ENCODE measurements around the gene ZNF565.
"Not testable (repeated sequence)": the region's sequence is repeated elsewhere in the genome, so short reads cannot be mapped to it uniquely, and the experiment has no call there.

The ZNF565 gene

GRCh38 chr19:36149673-36150406 is 64.6 kb downstream of the ZNF565 start:
- no peak for DNase-seq

DNA sequence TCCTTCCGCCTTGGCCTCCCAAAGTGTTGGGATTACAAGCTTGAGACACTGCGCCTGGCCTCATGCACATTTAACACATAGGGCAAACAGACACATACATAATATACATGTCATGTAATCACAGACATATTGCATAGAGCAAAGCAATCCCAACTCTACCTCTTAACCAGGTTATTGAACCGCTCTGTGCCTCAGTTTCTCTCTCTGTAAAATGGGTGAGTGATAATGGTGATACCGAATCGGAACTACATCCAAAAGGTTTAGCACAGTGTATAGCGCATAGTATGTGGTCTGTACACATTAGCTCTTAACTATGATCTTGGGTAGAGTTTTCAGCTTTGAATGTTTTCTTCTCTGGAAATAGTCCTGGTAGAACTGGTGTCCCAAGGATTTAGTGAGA is 69.8 kb downstream of the ZNF565 start:
- no peak for DNase-seq

DNA sequence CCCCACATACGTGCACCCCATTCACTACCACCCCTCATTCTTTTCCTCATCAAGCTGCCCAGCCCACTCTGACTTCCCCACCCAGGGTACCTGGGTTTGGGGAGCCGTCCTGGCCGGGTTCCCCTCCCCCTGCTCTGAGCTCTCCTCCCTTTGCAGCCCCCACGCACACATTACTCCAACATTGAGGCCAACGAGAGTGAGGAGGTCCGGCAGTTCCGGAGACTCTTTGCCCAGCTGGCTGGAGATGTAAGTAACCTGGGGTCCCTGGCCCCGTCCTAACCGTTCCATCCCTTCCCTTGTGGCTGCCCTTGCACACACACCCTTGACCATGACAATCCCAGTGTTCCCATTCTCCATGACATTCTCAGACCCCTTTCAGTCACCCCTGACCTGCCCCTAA is 72.0 kb downstream of the ZNF565 start:
- no peak for DNase-seq

DNA sequence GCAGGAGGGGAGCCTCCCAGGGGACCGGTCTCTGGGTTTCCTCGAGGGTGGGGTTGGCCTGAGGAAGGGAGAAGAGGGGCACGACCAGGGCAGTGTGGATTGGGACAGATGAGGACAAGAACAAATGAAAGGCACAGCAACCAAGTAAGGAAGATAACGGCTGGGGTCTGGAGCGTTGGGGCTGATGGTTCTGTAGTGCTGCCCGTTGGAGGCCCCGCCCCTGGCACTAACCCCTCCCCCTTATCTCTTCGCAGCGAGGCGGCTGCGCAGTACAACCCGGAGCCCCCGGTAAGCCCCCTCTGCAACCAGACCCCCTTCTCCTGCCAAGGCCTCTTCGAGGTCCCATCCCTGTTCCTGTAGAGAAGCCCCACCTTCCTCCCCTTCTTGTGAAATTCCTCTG is 72.4 kb downstream of the ZNF565 start:
- DNase-seq, result no peak

DNA sequence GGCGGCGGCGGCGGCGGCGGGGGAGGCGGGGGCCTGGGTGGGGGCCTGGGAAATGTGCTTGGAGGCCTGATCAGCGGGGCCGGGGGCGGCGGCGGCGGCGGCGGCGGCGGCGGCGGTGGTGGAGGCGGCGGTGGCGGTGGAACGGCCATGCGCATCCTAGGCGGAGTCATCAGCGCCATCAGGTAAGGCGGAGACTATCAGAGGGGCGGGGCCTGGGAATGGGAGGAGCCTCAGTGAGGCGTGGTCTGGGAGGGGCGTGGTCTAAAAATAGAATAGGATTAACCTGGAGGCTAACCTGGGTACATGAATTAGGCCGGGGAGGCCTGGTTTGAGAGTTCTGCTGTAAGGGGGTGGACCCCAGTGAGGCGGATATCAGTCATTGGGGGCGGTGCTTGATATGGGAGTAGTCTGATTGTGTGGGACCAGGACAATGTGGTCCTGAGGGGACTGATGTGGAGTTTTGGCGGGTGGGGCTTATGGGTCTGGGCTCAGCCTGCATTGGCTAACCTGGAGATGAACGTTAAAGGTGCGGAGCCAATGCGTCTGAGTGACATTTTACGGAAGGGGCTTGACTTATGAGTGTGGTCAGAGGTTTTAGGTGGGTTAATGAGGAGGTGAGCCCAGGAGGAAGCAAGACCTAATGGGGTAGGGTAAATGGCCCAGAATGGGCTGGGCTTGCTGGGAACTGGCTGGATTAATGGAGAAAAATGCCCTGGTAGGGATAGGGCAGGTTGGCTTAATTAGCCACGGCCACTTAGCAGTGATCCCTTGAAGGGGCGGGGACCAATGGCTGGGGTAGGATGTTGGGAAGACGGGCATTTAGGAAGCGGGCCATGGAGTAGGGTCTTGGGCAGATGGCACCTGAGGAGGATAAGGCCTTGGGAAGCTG is 73.2 kb downstream of the ZNF565 start:
- DNase-seq, result peak; percentile 83

- DNase-seq, result peak; percentile 38
These were observed 74.0 kb downstream of the ZNF565 start for GRCh38 chr19:36140304-36141038.

GRCh38 chr19:36139473-36140303 is 74.8 kb downstream of the ZNF565 start, which contains the start of gene CAPNS1:
CAPNS1 (plus strand) TSS chr19:36140066; CDS start chr19:36141012, 946 bp downstream.
- DNase-seq, result peak; percentile 95

DNA sequence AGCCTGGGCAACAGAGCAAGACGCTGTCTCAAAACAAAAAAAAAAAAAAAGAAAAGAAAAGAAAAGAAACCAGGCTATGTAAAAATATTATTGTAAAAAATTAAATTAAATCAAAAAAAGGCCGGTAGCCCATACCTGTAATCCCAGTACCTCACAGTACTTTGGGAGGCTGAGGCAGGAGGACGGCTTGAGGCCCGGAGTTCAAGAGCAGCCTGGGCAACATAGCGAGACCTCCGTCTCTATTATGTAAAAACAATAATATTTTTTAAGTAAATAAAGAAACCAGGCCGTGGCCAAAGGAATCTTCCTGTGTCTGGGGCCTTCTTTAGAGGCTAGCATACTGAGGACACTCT is 75.4 kb downstream of the ZNF565 start:
- no peak for DNase-seq

DNA sequence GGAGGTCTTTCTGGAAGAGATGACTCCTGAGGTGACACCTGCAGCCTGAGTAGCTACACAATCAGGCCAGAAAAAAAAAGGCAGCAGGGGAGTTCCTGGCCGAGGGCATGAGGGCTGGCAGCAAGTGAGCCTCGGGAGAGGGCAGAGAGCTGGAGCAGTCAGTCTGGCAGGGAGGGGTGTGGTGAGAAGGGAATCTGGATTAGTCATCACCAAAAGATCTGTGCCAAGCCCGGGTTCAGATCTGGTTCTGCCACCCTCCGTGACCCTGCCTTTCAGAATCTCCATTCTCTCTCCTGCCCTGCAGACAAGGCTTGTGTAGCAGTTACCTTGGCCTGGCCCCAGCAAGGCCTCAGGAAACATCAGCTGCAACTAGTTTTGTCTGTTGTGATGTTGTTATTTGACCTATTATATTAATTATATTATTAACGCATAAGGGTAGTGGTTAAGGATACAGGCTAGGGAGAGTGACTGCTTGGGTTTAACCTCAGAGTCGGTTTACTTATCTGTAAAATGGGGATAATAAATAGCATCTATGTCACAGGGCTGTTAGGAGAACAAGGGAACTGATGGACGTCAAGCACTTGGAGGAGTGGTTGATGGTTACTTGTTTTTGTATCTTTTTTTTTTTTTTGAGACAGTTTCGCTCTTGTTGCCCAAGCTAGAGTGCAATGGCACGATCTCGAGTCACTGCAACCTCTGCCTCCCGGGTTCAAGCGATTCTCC is 77.3 kb downstream of the ZNF565 start:
- DNase-seq, result peak; percentile 18

GRCh38 chr19:36134867-36135266 is 79.6 kb downstream of the ZNF565 start:
- not testable (repeated sequence) for DNase-seq
